Measurements from ENCODE around the gene LGALS4. TPM values are rescaled to one million over a fixed set of nuclear protein-coding genes. Genes with fewer than 3 reads are reported as not detected.

Gene LGALS4
- total RNA-seq, 3 donors from 2014 or later: 0.80 to 16.4 (median 0.88) TPM

DNA sequence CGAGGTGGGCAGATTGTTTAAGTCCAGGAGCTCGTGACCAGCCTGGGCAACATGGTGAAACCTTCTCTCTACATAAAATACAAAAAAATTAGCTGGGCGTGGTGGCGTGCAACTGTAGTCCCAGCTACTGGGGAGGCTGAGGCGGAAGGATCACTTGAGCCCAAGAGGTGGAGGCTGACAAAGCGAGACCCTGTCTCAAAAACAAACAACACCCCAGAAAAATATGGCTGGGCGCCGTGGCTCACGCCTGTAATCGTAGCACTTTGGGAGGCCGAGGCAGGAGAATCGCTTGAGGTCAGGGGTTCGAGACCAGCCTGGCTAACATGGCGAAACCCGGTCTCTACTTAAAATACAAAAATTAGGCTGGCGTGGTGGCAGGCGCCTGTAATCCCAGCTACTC, 40.5 kb upstream of the LGALS4 start:
- peaks cover 0 to 5% of the 10 kb centered on the region in 2 donors for H3K4me1 ChIP-seq
- no peaks in the 10 kb centered on the region for H3K27me3 ChIP-seq
- H3K4me3 ChIP-seq: peak overlapping the region in 2 of 3 donors; percentile 73 to 96
- H3K36me3 ChIP-seq: no peaks in the 10 kb centered on the region
- H3K9me3 ChIP-seq: no peaks in the 10 kb centered on the region
- intact Hi-C loops (cut with DNase I; ENCODE audit: low total_unique reads): no loop called here
- DNase-seq (ENCODE audit: low spot score in 2 of 2): no peak
- peak overlapping the region; percentile 100 for H3K27ac ChIP-seq
- TF ChIP-seq CTCF (IDR thresholded peaks at IDR 0.05): no peak
- no peak for TF ChIP-seq POLR2AphosphoS5 (IDR thresholded peaks at IDR 0.05)
- TF ChIP-seq POLR2A (IDR thresholded peaks at IDR 0.05): no peak

DNA sequence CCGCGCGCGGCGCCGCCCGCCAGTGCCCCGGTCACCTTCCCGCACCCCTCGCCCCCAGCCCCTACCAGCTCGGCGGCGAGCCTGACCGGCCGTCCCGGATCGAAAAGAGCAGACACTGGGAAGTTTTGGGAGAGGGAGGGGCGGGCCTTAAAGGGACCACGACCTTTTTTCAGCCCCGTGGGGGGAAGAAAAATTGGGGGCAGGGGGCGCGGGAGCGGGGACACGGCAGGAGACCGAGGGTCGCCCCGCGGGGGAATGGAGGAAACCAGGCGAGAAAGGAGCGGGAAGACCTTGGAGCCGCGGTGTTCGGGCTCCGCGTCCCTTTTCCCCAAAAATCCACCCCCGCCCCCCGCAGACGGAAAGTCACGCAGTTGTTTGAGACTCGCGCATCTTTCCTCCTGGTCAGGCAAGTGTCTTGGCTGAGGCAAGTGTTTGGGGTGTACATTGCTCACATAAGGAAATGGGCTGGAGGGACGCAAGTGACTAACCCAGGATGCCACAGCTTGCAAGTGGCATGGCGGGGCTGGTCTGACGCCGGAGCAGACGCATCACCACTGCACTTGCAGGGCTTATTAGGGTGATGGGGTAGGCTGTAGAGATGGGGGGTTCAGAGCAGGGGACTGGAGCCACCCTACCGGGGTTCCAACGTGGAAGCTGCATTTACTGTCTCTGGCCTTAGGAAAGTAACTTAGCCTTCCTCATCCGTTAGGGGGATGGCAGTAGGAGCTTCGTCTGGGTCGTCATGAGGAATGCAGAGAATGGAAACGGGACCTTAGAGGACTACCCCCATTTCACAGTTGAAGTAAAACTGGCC, 39.7 kb upstream of the LGALS4 start:
- peak overlapping the region; percentile 100 for H3K27ac ChIP-seq
- no peaks in the 10 kb centered on the region for H3K36me3 ChIP-seq
- no peaks in the 10 kb centered on the region for H3K9me3 ChIP-seq
- H3K27me3 ChIP-seq: no peaks in the 10 kb centered on the region
- peak overlapping the region; percentile 73 to 96 (median 84) for H3K4me3 ChIP-seq
- intact Hi-C loops (cut with DNase I; ENCODE audit: low total_unique reads): no loop called here
- peak; percentile 60 to 68 for DNase-seq (ENCODE audit: low spot score in 2 of 2)
- H3K4me1 ChIP-seq: peaks cover 0 to 13% of the 10 kb centered on the region in 2 donors
- TF ChIP-seq CTCF (IDR thresholded peaks at IDR 0.05) (no peak), POLR2AphosphoS5 (IDR thresholded peaks at IDR 0.05) (peak in 2 of 3 donors; percentile 43 to 47), POLR2A (IDR thresholded peaks at IDR 0.05) (no peak)

GRCh38 chr19:38851622-38852230, 39.0 kb upstream of the LGALS4 start:
- H3K4me3 ChIP-seq: peak overlapping the region; percentile 73 to 96 (median 84)
- peaks cover 0 to 16% of the 10 kb centered on the region in 2 donors for H3K4me1 ChIP-seq
- no peaks in the 10 kb centered on the region for H3K36me3 ChIP-seq
- TF ChIP-seq POLR2AphosphoS5 (IDR thresholded peaks at IDR 0.05) (peak; percentile 61 to 93 (median 81)), POLR2A (IDR thresholded peaks at IDR 0.05) (peak; percentile 73), CTCF (IDR thresholded peaks at IDR 0.05) (no peak)
- H3K27ac ChIP-seq: peak overlapping the region; percentile 100
- no peaks in the 10 kb centered on the region for H3K9me3 ChIP-seq
- intact Hi-C loops (cut with DNase I; ENCODE audit: low total_unique reads): no loop called here
- H3K27me3 ChIP-seq: no peaks in the 10 kb centered on the region
- DNase-seq (ENCODE audit: low spot score in 2 of 2): peak; percentile 94 to 95

- Histone ChIP-seq H3K9me3 (no peaks in the 10 kb centered on the region), H3K36me3 (peaks cover 2% of the 10 kb centered on the region), H3K4me1 (peaks cover 0 to 16% of the 10 kb centered on the region in 2 donors), H3K27ac (peak overlapping the region; percentile 100), H3K4me3 (peak overlapping the region; percentile 73 to 96 (median 84)), H3K27me3 (no peaks in the 10 kb centered on the region)
- TF ChIP-seq POLR2AphosphoS5 (IDR thresholded peaks at IDR 0.05) (no peak), CTCF (IDR thresholded peaks at IDR 0.05) (peak in 1 of 3 donors; percentile 6)
- intact Hi-C loops (cut with DNase I; ENCODE audit: low total_unique reads): no loop called here
- DNase-seq (ENCODE audit: low spot score in 2 of 2): no peak
Observed at GRCh38 chr19:38850976-38851621, 38.4 kb upstream of the LGALS4 start.
